ENCODE measurements around the gene TRAF3. TPM values are rescaled to one million over a fixed set of nuclear protein-coding genes. Genes with fewer than 3 reads are reported as not detected.

Gene TRAF3
- total RNA-seq, 1 donor, result 19.5 TPM

DNA sequence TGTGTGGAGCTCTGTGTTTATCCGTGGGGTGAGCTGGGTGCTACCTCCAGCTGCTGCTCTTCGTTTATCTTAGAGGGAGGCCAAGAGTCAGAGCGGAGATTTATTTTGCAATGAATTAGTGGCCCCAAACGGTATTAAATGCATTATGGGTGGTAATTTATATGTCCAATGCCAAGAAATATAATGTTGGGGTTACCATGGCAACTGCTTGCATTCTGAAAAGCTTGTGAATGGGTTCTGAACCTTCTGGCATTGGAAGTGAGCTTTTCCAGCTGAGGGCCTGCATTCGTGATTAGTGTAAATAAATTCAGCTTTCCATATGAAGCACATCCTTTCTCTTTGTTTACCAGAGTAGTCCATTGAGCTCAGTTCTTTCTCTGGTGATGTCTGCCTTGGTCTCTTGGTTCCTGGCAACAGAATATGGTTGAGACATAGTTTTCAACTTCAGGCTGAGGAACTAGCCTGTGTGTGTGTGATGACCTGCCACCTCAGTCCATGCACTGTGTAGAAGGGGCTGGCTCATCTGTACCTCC lies 51.8 kb downstream of the TRAF3 start:
- TF ChIP-seq, protein P1, sequence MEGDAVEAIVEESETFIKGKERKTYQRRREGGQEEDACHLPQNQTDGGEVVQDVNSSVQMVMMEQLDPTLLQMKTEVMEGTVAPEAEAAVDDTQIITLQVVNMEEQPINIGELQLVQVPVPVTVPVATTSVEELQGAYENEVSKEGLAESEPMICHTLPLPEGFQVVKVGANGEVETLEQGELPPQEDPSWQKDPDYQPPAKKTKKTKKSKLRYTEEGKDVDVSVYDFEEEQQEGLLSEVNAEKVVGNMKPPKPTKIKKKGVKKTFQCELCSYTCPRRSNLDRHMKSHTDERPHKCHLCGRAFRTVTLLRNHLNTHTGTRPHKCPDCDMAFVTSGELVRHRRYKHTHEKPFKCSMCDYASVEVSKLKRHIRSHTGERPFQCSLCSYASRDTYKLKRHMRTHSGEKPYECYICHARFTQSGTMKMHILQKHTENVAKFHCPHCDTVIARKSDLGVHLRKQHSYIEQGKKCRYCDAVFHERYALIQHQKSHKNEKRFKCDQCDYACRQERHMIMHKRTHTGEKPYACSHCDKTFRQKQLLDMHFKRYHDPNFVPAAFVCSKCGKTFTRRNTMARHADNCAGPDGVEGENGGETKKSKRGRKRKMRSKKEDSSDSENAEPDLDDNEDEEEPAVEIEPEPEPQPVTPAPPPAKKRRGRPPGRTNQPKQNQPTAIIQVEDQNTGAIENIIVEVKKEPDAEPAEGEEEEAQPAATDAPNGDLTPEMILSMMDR (IDR thresholded peaks at IDR 0.05; ENCODE audit: extremely low read depth, low read depth, low read length), result no peak
- peaks cover 15% of the 10 kb centered on the region for H3K4me1 ChIP-seq (ENCODE audit: insufficient read depth, low read length)
- no peak overlapping the region for H3K4me2 ChIP-seq (ENCODE audit: insufficient read depth, low read length)
- peaks cover 8% of the 10 kb centered on the region for H3K36me3 ChIP-seq (ENCODE audit: insufficient read depth, low read length)
- H3K4me3 ChIP-seq (ENCODE audit: insufficient read depth, low read length), result no peak overlapping the region
- no peak overlapping the region for H3K27ac ChIP-seq (ENCODE audit: low read depth, low read length)
- no peak overlapping the region for H2AFZ ChIP-seq (ENCODE audit: low read length)
- DNase-seq (ENCODE audit: insufficient read length, low spot score, missing footprints), result peak; percentile 35
- H3K79me2 ChIP-seq (ENCODE audit: insufficient read depth, low read length), result peaks cover 73% of the 10 kb centered on the region
- H3K9me3 ChIP-seq (ENCODE audit: low read depth, low read length), result no peaks in the 10 kb centered on the region
- H4K20me1 ChIP-seq (ENCODE audit: insufficient read depth, low read length), result peaks cover 62% of the 10 kb centered on the region
- H3K27me3 ChIP-seq (ENCODE audit: insufficient read depth, low read length), result no peaks in the 10 kb centered on the region

DNA sequence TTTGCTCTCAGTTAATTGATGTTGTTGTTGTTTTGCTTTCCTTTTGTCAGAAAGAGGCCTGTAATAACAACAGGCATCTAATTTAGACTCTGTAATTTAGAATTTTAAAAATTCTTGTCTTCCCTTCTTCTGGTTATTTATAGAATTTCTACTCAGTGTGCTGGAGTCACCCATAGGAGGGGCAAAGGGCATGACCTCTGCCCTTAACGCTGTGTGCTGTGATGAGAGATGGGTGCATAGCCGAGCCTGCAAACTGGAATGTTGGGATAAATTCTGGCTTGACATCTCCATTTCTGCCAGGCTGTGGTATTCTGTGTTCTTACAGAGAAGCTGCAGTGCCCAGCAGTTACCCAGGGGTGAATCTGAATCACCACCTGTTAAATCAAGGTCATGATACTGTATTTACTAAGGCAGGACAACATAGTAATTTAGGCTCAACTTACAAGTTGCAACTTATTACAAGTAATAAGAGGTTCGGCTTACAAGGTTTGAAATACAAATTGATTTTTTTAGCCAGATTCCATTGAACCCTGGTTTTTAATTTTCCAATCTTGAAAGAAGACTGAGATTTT lies 53.3 kb downstream of the TRAF3 start:
- Histone ChIP-seq H4K20me1 (ENCODE audit: insufficient read depth, low read length) (peaks cover 49% of the 10 kb centered on the region), H3K79me2 (ENCODE audit: insufficient read depth, low read length) (peaks cover 58% of the 10 kb centered on the region), H3K9me3 (ENCODE audit: low read depth, low read length) (no peaks in the 10 kb centered on the region), H3K27me3 (ENCODE audit: insufficient read depth, low read length) (no peaks in the 10 kb centered on the region), H3K4me2 (ENCODE audit: insufficient read depth, low read length) (no peak overlapping the region), H3K4me1 (ENCODE audit: insufficient read depth, low read length) (peaks cover 6% of the 10 kb centered on the region), H3K27ac (ENCODE audit: low read depth, low read length) (no peak overlapping the region), H2AFZ (ENCODE audit: low read length) (no peak overlapping the region), H3K36me3 (ENCODE audit: insufficient read depth, low read length) (peaks cover 8% of the 10 kb centered on the region), H3K4me3 (ENCODE audit: insufficient read depth, low read length) (no peak overlapping the region)
- no peak for DNase-seq (ENCODE audit: insufficient read length, low spot score, missing footprints)
- TF ChIP-seq, protein P1 (IDR thresholded peaks at IDR 0.05; ENCODE audit: extremely low read depth, low read depth, low read length), result no peak

DNA sequence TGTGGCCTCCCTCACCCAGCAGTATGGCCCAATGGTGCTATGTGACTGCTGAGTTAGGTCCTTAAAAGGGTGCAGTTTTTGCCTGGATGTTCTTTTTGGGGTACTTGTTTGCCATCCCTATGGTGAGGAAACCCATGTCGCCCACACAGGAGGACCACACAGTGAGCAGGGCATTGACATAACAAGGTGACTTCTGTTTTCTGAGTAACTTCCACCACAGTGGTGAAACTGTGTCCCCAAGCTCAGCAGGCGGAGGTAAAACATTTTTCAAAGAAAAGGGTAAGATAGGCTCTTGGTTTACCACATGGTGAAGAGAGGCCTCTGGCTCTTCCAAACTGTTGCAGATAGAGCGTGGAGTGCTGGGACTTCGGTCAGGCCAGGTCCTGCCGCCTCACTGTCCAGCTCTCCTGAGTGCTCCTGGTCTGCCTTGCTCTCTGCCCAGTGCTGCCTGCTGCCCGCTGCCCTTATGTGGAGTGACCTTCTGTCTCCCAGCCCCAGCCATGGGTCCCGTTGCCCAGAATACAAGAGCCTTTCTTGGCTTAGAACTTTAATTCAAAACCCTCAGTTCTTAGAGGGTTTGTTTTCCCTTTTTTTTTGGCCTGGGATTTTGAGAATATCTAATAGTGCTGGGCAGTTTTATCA lies 54.0 kb downstream of the TRAF3 start:
- TF ChIP-seq, protein P1 (IDR thresholded peaks at IDR 0.05; ENCODE audit: extremely low read depth, low read depth, low read length), result no peak
- Histone ChIP-seq H2AFZ (ENCODE audit: low read length) (no peak overlapping the region), H3K4me1 (ENCODE audit: insufficient read depth, low read length) (peaks cover 6% of the 10 kb centered on the region), H4K20me1 (ENCODE audit: insufficient read depth, low read length) (peaks cover 43% of the 10 kb centered on the region), H3K79me2 (ENCODE audit: insufficient read depth, low read length) (peaks cover 55% of the 10 kb centered on the region), H3K27me3 (ENCODE audit: insufficient read depth, low read length) (no peaks in the 10 kb centered on the region), H3K4me3 (ENCODE audit: insufficient read depth, low read length) (no peak overlapping the region), H3K36me3 (ENCODE audit: insufficient read depth, low read length) (peaks cover 8% of the 10 kb centered on the region), H3K27ac (ENCODE audit: low read depth, low read length) (no peak overlapping the region), H3K4me2 (ENCODE audit: insufficient read depth, low read length) (no peak overlapping the region), H3K9me3 (ENCODE audit: low read depth, low read length) (no peaks in the 10 kb centered on the region)
- DNase-seq (ENCODE audit: insufficient read length, low spot score, missing footprints), result no peak

DNA sequence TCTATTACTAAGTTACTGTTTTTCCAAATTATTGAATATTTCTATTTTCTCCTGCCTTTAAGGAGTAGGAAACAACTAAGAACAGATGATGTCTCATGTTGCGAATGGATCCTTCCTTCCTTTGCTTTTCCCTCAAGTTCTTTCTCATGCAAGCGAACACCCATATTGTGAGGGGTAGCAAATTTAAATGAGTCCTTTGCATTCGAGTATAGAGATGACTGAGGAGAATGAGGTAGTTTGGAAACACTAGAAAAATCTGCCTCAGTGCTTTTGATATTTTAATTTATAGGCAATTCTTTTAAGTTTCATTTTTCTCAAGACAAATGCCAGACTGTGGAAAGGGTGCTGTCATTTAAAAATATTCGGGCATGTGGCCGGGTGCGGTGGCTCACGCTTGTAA lies 56.1 kb downstream of the TRAF3 start:
- peaks cover 8% of the 10 kb centered on the region for H3K36me3 ChIP-seq (ENCODE audit: insufficient read depth, low read length)
- no peak for DNase-seq (ENCODE audit: insufficient read length, low spot score, missing footprints)

More for the DNA sequence above, 56.1 kb downstream of the TRAF3 start:
- H3K79me2 ChIP-seq (ENCODE audit: insufficient read depth, low read length), result peaks cover 38% of the 10 kb centered on the region
- no peak overlapping the region for H3K4me3 ChIP-seq (ENCODE audit: insufficient read depth, low read length)
- peaks cover 23% of the 10 kb centered on the region for H4K20me1 ChIP-seq (ENCODE audit: insufficient read depth, low read length)
- no peaks in the 10 kb centered on the region for H3K27me3 ChIP-seq (ENCODE audit: insufficient read depth, low read length)
- no peak overlapping the region for H2AFZ ChIP-seq (ENCODE audit: low read length)
- no peaks in the 10 kb centered on the region for H3K4me1 ChIP-seq (ENCODE audit: insufficient read depth, low read length)
- no peak overlapping the region for H3K27ac ChIP-seq (ENCODE audit: low read depth, low read length)
- TF ChIP-seq, protein P1 (IDR thresholded peaks at IDR 0.05; ENCODE audit: extremely low read depth, low read depth, low read length), result no peak
- H3K9me3 ChIP-seq (ENCODE audit: low read depth, low read length), result no peaks in the 10 kb centered on the region
- no peak overlapping the region for H3K4me2 ChIP-seq (ENCODE audit: insufficient read depth, low read length)
